Fibroblast of the conjunctiva (primary cell): Measurements from ENCODE around the gene MTREX.

Source experiments
- DNase-seq: peaks from one replicate; pipeline ENCODE4 v3.0.0-alpha.2; 2010; ENCODE audit warnings: low read depth

Gene MTREX

DNA sequence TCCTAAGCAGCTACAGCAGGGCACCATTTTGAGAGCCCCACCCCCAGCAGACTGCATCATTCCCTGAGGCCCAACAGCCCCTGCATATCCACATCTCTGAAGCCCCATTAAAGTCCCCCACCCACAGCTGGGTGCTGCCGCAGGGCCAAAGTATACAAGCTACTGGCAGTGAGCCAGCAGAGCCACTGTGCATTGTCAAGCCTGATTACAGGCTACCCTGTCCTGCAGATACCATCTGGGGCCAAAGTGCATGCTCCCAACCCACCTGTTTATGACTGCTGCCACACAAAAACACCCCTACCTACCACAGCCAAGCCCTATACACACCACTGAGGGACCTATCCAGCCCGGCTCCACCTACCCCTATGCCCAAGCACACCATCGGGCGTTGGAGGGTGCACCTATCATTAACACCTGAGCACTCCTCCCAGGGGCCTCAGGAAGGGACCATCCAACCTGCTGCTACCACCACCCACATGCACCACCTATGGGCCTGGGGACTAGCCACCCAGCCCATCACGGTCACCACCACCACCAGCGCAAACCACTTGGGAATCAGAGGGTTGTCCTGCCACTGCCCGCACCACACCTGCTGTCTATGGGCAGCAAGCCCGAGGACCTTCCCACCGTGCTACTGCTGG is 121.9 kb downstream of the MTREX start:
- no peak for DNase-seq

DNA sequence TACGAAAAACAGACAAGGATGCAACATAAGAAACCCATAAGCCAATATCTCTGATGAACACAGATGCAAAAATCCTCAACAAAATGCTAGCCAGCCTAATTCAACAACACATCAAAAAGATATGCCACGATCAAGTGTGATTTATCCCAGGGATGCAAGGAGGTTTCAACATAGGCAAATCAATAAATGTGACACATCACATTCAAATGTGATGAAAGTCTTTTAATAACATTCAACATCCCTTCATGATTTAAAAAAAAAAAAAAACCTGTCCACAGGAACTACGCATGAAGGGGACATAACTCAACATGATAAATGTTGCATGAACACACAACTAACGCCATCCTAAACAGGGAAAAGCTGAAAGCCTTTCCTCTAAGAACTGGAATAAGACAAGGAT is 124.8 kb downstream of the MTREX start:
- no peak for DNase-seq

DNA sequence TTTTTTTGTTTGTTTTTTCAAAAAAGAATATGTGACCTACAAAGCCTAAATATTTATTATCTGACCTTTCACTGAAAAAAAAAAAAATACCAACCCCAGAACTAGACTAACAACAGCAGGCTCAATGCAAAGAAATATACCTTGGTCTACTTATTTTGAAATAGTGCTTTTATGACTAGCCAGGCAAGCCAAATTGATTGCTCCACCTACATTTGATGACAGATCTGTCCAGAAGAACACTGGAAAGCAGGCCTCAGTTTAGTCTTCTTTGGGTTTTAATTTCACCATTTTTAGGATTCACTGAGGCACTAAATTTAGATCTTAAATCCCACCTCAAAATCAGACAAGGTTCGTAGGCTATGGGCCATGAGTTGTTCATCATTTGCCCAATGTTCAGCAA is 129.7 kb downstream of the MTREX start:
- DNase-seq = no peak

DNA sequence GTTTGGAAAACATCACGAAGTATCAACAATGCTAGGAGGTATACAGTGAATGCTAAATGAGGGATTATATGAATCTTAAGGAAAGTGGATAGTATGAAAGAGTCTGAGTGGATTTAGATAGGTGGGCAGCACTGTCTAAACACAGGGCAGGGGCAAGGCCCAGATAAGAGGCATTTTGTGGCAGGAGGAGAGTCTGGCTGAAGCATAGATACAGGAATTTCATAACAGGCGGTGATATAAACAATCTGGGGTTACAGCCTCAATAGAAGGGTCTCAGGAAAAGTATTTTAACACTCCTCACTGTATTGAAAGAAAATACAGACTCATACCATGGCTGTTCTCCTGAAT is 130.0 kb downstream of the MTREX start:
- no peak for DNase-seq

DNA sequence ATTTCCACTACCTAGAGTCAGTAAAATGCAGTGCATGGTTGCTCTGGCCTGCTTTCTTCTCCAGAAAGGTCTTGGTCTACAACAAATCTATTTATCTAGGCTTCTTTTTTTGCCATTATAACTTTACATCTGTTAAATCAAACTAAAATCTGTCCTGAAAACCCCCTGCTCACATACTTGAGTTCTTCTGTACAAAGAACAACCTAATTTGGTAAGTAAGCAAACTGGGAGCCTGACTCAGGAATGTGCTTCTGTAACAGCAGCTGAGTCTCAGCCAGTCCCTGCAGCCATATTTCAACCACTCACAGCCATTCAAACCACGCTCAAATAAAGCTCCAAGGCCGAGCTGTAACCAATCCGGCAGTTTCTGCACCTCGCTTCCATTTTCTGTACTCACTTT is 131.2 kb downstream of the MTREX start:
- peak; percentile 67 for DNase-seq

DNA sequence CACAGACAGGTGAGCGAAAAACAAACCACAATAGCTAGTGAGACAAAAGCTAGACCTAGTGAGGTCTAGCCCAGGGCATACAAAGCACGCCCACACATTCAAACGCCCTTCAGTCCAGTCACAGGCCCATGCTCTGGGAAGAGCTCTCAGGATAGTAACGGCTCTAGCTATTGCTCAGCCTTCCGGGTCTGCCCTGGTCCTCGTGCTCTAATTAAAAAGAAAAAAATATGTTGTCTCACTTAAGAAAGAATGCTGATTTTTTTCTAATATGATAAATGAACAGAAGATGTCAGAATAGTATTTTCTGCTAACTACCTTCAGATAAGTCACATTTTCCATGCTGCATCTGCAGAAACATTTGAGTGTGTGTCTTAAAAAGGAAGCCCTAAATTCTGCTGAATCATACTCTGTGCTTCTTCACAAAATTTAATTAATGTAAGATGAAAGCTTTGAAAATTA is 132.4 kb downstream of the MTREX start:
- no peak for DNase-seq

DNA sequence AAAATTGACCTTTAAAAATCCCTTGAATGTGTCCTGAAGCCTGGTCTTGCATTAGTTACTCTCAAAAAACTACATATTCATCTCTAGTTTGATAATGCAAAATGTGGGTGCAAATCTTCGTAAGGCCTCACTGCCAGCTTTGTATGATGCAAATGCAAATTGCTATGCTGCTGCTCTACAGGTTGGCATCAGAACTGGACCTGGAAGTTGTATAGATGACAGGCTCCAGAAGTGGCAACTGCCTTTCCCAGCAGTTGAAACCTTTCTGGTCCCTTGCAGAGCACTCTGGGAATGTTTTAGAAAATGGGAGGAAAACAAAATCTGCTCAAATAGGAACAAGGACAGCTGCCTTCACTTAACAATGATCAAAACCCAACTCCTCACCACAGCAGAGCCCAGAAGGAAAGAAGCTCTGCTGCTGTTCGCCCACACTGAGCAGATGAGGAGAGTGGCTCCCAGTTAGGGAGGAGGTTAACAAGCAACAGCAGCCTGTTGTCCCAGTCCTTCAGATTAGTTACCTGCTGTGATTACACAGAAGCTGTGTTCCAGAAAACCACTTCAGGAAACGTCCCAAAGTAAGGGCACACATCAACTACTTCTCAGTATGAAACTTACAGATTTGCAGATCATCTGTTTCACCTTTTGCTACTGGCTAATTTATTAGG is 133.4 kb downstream of the MTREX start:
- no peak for DNase-seq

DNA sequence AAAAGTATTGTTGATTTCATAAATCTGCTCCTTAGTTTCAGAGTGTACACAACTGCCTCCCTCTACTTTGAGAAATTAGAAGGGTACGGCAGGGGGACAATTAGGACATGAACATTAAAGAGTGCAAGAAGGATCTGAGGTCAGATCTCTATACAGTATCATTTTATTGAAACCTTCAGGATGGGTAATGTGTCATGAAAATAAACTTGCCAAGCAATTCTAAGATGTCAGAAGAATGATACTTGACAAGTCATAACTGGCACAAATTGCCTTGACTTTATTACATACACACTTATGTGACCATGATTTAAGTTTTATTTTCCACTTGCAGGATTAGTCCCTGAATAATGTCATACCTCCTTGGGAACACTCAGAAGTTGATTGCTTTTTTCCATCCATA is 134.2 kb downstream of the MTREX start:
- DNase-seq = no peak

DNA sequence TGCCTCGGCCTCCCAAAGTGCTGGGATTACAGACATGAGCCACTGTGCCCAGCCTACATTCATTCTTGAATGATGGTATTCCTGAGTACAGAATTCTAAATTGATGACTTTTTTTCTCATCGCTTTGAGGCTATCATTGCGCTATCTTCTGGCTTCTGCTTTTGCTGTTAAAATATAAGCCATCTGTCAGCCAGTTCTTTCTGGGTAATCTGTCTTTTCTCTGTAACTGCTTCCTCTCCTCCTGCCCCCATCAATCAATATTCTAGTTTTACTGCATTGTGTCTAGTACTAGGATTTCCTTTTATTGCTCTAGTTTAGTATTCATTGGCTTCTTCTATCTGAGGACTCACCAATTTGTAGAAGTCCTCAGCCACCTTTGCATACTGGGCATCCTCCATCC is 138.0 kb downstream of the MTREX start:
- no peak for DNase-seq

DNA sequence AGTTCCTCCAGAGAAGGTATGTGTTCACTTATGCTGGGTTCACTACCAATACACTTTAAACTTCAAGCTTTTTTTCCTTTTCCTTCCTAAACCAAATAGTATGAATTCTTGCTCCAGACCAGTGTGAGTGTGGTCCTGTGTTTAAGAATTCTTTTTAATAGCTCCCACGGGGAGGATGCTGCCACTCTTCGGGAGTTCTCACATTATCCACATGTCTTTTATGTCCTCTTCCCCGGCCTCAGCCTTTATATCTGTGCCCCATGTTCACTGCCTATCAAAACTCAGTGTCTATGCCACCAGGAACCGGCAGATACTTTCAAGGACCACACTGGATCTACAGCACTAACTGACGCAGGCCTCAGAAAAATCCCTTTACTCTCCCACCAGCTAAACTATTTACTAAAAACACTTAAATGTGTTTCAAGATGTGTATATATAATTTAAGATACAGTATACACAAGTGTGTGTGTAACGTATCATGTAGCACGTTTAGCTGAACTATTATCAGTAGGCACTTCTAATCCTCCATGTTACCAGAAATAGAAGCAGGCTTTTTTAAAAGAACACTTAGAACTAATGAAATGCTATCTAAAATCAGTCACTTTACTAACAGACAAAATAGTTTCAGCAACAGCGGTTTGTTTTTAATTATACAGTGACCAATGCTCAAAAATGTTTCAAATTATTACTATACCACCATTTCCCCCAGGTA is 139.0 kb downstream of the MTREX start:
- no peak for DNase-seq

DNA sequence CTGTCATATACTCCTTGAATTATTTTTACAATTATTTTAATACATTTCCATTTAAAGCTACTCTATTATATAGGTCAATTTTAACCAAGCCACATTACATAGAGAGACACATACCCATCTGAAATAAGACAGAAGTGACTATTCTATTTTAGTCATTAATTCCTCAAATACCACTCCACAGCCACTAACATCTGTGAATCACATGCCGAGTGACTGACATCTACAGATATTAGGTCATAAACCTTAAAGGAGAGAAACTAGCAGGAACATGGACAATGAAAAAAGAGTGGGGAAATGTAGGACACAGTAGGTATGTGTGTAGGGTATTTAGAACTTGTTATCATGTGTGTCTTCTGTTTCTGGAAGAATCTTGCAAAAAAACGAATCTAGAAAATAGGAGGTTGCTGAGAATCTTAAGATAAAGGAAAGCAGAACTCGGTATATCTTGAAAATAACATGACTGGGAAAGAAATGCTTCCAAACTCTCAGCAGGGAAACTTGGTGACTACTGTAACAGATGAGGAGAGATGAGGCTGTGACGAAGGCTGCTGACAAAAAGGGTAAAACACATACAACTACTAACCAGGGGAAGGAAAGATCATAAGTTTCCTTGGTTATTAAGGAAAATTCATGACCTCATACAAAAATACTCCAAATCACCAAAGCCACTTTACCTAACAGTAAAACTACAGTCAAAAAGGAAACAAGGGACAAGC is 142.4 kb downstream of the MTREX start:
- DNase-seq = no peak

DNA sequence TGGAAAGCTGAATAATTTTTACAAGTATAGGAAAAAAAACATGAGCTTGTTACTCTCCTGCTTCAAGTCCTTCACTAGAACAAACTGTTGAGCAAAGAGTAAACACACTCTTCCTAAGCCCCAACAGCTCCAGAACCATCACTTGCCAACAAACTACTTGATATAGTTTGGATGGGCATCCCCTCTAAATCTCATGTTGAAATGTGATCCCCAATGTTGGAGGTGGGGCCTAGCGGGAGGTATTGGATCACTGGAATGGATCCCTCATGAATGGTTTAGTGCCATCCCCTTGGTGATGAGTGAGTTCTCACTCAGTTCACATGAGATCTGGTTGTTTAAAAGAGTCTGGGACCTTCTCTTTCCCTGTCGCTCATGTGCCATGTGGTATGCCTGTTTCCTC is 144.2 kb downstream of the MTREX start:
- no peak for DNase-seq

DNA sequence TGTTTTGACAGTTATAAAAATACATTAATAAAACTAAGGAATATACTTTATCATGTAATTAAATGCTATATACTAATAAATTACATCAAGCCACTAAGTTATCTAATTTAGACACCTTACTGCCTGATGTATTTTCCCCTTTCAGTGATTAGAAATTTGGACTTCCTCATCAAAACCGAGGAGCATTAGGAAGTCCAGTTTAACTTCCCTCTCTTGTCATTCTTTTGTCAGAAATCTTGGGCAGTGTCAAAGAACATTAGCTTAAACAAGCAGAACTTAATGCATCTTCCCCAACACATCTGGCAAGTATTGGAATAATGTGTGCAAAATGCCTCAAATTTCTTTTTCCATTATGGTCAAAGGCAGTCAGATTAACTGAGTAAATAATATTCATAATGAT is 145.4 kb downstream of the MTREX start:
- DNase-seq = no peak

DNA sequence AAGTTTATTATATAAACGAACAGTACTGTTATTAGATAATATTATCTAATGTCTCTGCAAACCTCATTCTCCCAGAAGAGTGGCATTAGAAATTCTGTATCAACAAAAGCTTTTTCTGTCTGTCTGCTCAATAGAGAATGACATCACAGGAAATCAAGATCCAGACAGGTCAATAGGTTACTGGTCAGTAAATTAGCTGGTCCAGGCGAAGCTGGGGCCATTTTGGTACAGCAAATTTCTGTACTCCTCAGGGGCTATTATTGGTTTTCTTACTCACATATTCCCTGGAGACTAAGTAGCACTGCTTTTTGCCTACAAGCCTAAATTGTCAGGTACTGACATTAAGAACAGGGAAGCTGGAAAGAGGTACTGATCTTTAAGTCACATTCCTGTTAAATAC is 146.5 kb downstream of the MTREX start:
- DNase-seq = no peak

DNA sequence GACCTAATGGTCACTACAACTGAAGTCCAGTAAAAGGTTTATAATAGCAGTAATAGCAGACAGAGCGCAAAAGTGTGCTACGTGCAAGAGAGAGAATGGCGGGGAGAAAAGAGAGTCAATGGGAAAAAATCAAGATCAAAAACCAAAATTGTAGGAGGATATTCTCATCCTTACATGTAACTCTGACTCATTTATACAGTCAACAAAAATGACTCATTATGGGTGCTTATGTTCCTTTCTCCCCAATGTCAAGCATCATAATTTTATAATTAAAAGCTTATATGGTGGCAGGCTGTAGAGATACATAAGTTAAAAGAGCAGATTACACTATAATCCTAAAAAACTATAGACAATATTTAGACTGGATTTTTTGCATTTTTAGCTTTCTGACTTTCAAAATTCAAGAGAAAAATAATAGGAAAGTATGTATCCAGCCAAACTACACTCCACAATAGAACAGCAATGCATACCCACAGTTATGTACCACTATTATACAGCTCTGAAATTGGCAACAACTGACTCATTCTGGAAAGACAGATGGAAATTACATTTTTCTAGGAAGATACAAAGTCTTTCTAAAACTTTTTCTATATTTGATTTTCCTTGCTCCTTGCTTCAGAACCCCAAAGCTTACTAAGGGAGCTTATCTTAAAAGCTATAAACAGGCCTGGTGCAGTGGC is 148.6 kb downstream of the MTREX start:
- no peak for DNase-seq

DNA sequence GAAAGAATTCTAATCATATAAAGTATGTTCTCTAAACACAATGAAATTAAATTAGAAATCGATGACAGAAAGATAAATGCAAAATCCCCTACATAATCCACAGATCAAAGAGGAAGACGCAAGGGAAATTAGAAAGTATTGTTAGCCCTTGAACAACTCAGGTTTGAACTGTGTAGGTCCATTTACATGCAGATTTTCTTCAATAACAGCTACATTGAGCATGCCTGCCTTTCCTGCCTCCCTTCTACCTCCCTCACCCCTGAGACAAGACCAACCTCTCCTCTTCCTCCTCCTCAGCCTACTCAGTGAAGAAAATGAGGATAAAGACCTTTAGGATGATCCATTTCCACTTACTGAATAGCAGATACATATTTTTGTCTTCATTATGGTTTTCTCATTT is 151.8 kb downstream of the MTREX start:
- DNase-seq = no peak

DNA sequence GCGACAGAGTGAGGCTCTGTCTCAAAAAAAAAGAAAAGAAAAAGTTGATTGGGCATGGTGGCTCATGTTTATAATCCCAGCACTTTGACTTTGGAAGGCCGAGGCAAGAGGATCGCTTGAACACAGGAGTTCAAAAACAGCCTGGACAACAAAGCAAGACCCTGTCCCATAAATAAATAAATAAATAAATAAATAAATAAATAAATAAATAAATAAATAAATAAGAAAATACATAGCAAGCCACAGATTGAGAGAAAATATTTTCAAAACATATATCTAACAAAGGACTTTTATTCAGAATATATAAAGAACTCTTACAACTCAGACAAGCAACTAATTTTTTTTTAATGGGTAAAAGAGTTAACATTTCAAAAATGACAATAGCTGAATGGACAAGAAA is 155.8 kb downstream of the MTREX start:
- DNase-seq = no peak

DNA sequence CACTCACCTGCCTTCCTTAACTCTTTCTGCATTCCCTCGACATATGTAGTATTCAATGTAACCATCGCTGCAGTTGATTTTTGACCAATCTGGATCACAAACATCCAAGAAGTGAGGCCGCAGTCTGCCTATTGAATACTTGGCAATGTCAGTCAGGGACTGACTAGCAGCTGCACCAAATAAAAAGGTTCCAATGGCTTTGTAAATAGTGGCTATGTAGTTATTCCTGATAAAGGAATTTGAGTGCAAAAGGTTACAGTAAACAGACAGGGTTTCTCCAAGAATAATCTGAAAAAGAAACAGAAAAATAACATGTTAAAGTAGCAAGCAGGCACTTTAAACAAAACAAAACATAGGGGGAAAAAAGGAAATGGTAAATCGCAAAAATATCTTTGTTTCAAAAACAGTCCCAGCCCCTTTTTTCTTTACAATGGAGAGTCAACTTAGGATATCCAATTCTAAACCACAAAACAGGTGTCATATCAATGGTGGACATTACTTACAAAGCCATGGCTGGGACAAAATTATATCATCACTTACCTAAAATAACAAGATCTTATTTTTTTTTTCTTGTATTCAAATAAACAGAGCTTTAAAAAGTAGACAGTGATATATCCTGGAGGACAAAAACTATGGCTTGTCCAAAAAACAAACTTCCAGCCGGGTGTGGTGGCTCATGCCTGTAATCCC is 160.2 kb downstream of the MTREX start:
- DNase-seq = no peak

DNA sequence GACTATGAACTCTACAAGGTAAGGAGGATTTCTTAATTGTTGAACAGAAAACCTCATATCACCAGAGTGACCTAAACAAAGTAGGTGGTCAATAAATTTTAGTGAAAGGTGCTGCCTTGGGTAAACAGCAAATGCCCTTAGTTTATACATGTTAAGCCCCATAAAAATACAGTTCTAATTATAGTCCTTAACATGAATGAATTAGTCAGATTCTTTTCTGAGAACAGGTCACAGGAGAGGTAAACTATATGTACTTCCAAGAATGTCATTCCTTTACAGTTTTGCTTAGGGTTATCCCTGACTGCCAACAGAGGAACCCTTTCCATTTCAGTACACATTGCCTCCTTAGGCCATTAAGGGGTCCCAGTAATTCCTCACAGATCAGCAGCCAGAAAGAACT is 162.1 kb downstream of the MTREX start:
- no peak for DNase-seq

DNA sequence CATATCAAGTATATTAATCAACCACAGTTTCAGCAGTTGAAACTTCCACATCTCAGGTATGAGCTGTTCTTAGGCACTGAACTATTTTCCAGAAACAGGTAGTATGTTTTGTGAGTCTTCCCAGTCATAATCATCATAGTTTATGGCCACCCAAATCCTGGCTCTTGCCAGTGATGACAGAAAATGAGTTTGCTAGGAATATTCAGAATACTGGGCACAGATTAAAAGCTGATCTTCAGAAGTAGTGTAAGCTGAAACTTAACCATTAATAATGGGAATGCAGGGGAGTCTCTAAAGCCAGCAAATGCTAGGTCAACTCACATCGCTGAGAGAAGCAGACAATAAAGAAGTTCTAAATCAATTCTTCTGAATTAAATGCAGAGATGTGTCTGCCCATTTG is 162.5 kb downstream of the MTREX start:
- no peak for DNase-seq

DNA sequence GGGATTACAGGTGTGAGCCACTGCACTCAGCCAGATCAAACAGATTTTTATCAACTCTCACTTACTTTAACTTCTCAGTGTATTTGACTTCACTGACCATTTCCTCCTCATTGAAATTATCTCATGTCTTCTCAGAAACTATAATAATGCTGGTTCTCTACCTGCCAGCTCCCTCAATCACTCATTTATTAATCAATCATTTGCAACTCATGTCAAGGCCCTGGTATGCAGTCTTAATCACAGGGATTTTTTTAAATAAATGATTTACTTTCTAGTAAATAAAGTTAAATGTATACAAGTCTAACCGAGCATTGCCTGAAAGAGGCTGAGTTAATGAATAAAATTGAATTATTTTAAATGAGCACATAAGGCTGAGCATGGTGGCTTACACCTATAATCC is 163.7 kb downstream of the MTREX start:
- DNase-seq = no peak

DNA sequence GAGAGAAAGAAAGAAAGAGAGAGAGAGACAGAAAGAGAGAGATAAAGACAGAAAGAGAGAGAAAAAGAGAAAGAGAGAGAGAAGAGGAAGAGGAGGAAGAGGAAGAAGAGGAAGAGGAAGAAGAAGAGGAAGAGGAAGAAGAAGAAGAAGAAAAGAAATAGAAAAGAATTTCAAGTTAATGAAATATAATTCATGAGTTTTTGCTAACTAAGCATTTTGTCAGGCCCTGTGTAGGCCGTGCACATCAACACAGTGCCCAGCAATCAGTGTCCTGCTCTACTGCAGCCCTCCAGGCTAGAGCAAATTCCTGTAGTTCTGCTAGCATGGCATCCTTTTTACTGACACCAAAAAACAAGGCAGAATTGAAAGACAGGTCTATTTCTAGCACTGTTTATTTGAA is 164.9 kb downstream of the MTREX start:
- DNase-seq = no peak
